Panc1 (cell line): ENCODE results near the gene TMTC3. TPM values are rescaled to one million over a fixed set of nuclear protein-coding genes. Genes with fewer than 3 reads are reported as not detected.

ENCODE experiments used
- ATAC-seq: fragments of 200-7000 bp; cut with Tn5 transposase; 2 replicates; pipeline ENCODE4 v1.9.1; 2020; ENCODE audit warnings: mild to moderate bottlenecking, moderate library complexity
- BruUV-seq: library from RNA; stranded (reverse); fragments of 400-500 nt; replicated peaks from 2 replicates; lab custom pipeline; 2021; lab: Mats Ljungman, UMichigan
- CTCF ChIA-PET: fragments of 300-600 bp; sonication (Branson Sonifier 250); formaldehyde crosslinking; loops from one replicate; lab custom pipeline; 2022; ENCODE audit warnings: antibody characterized with exemption; lab: Charles Lee
- POLR2A ChIA-PET: fragments of 300-600 bp; sonication (Branson Sonifier 250); formaldehyde crosslinking; loops from one replicate; lab custom pipeline; 2022; ENCODE audit warnings: antibody characterized with exemption; lab: Charles Lee
- DNase-seq: peaks from one replicate; pipeline ENCODE4 v3.0.0-alpha.2; 2010; ENCODE audit warnings: low read depth, low spot score
- H3K27ac ChIP-seq: 2 replicates; pipeline ENCODE4 v1.5.1; 2011; ENCODE audit warnings: mild to moderate bottlenecking, low read length, inconsistent platforms
- H3K27me3 ChIP-seq: fragments of 200-500 bp; sonication (Bioruptor generic); 2 replicates; pipeline ENCODE4 v1.6.0; 2014; ENCODE audit warnings: low read length, inconsistent platforms; ENCODE audit not compliant: control insufficient read depth, insufficient read depth
- H3K36me3 ChIP-seq: fragments of 200-500 bp; sonication (Bioruptor generic); 2 replicates; pipeline ENCODE4 v1.5.1; 2014; ENCODE audit warnings: inconsistent platforms, mild to moderate bottlenecking, low read length, moderate library complexity; ENCODE audit not compliant: control insufficient read depth, insufficient read depth
- H3K4me1 ChIP-seq: 2 replicates; pipeline ENCODE4 v1.5.1; 2011; ENCODE audit warnings: inconsistent platforms, mild to moderate bottlenecking, low read length, moderate library complexity; ENCODE audit not compliant: control insufficient read depth, insufficient read depth
- H3K4me3 ChIP-seq, 2 experiments: 2 replicates each; pipeline ENCODE4 v1.5.1; 2011 to 2012; ENCODE audit warnings: low read depth in 2 of 2, low read length in 2 of 2, mild to moderate bottlenecking in 2 of 2, inconsistent platforms in 1 of 2, moderate library complexity in 1 of 2
- H3K9me3 ChIP-seq: fragments of 200-500 bp; sonication (Bioruptor generic); 2 replicates; pipeline ENCODE4 v1.5.1; 2014; ENCODE audit warnings: low read depth, mild to moderate bottlenecking, inconsistent platforms, low read length, moderate library complexity; ENCODE audit not compliant: control insufficient read depth, insufficient read depth
- POLR2AphosphoS5 ChIP-seq: IDR thresholded peaks from 2 replicates; pipeline ENCODE4 v1.6.1; 2012; ENCODE audit warnings: mild to moderate bottlenecking, low read depth, low read length, moderate library complexity
- REST ChIP-seq, 2 experiments: IDR thresholded peaks; 2 replicates each; pipeline ENCODE4 v1.6.1; 2011 to 2012; ENCODE audit warnings: low read depth in 2 of 2, control low read depth in 1 of 2, low read length in 1 of 2, mild to moderate bottlenecking in 1 of 2, moderate library complexity in 1 of 2; ENCODE audit not compliant: insufficient read depth in 1 of 2
- SIN3A ChIP-seq: IDR thresholded peaks from 2 replicates; pipeline ENCODE4 v1.6.1; 2012; ENCODE audit warnings: low read depth, mild to moderate bottlenecking, low read length, moderate library complexity, borderline replicate concordance; ENCODE audit not compliant: insufficient read depth
- TCF7L2 ChIP-seq: IDR thresholded peaks from 2 replicates; pipeline ENCODE4 v1.6.1; 2011; ENCODE audit warnings: mild to moderate bottlenecking, low read depth, low read length, inconsistent platforms
- in situ Hi-C: cut with HindIII; loops from 2 replicates; pipeline ENCODE4 v1.10.0; 2016; ENCODE audit warnings: low sequenced_read_pairs, low pct_unique_long_range_greater_than_20kb
- intact Hi-C: fragments of 100-400 bp; cut with micrococcal nuclease; formaldehyde crosslinking; loops from one replicate; pipeline ENCODE4 v1.10.0; 2022; ENCODE audit not compliant: unreplicated experiment
- total RNA-seq: library from RNA; stranded (reverse); gene quantifications from one replicate; pipeline ENCODE4 v1.2.1, GENCODE V29; 2021; ENCODE audit not compliant: unreplicated experiment
- TF ChIP-seq, protein P1 (sequence below): fragments of 450-650 bp; IDR thresholded peaks from 2 replicates; pipeline ENCODE4 v1.5.1; 2017; ENCODE audit warnings: mild to moderate bottlenecking

The TMTC3 gene
- total RNA-seq, 1 experiment from 2014 or later, result 21.6 TPM

GRCh38 chr12:88200029-88200428 is 57.9 kb downstream of the TMTC3 start:
- DNase-seq (no peak), ATAC-seq (no peak)
- no peak for TF ChIP-seq POLR2AphosphoS5
- TF ChIP-seq TCF7L2, result no peak
- no peak for TF ChIP-seq REST (IDR thresholded peaks at IDR 0.05; ENCODE audit: insufficient read depth in 1 of 2, low read depth in 2 of 2, low read length in 1 of 2)
- TF ChIP-seq, protein P1, sequence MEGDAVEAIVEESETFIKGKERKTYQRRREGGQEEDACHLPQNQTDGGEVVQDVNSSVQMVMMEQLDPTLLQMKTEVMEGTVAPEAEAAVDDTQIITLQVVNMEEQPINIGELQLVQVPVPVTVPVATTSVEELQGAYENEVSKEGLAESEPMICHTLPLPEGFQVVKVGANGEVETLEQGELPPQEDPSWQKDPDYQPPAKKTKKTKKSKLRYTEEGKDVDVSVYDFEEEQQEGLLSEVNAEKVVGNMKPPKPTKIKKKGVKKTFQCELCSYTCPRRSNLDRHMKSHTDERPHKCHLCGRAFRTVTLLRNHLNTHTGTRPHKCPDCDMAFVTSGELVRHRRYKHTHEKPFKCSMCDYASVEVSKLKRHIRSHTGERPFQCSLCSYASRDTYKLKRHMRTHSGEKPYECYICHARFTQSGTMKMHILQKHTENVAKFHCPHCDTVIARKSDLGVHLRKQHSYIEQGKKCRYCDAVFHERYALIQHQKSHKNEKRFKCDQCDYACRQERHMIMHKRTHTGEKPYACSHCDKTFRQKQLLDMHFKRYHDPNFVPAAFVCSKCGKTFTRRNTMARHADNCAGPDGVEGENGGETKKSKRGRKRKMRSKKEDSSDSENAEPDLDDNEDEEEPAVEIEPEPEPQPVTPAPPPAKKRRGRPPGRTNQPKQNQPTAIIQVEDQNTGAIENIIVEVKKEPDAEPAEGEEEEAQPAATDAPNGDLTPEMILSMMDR, result no peak
- no peak for TF ChIP-seq SIN3A
- H3K27me3 ChIP-seq, result no peaks in the 10 kb centered on the region
- no TSS peak for BruUV-seq
- in situ Hi-C loops, result no loop called here
- H3K9me3 ChIP-seq, result no peaks in the 10 kb centered on the region
- intact Hi-C loops, result no loop called here
- no peak overlapping the region for H3K27ac ChIP-seq
- CTCF ChIA-PET, result no interaction called here
- H3K4me3 ChIP-seq, result no peak overlapping the region
- no peaks in the 10 kb centered on the region; the same call in 1 of the 2 replicates for H3K36me3 ChIP-seq
- POLR2A ChIA-PET, result no interaction called here
- H3K4me1 ChIP-seq, result no peaks in the 10 kb centered on the region

DNA sequence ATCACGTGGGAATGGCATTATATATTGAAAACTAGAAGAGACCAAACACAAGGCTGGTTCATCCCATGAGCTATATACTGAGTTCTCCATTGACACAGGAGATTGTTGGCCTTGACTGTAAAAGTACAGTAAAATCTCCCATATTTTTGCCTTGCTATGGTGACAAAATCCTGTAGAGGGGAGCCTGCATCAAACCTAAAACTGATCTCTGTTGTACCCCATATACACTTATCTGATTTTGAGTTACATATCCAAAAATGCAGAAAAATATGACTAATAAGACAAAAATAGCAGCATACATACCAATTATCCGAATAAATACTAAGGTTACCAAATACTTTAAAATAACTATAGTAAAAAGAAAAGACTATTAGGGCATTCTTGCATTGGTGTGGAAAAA is 60.4 kb downstream of the TMTC3 start:
- CTCF ChIA-PET, result no interaction called here
- in situ Hi-C loops, result no loop called here

More for the DNA sequence above, 60.4 kb downstream of the TMTC3 start:
- Histone ChIP-seq H3K27me3 (no peaks in the 10 kb centered on the region), H3K9me3 (no peaks in the 10 kb centered on the region), H3K36me3 (no peaks in the 10 kb centered on the region), H3K27ac (no peak overlapping the region), H3K4me3 (no peak overlapping the region), H3K4me1 (no peaks in the 10 kb centered on the region)
- ATAC-seq (no peak), DNase-seq (no peak)
- POLR2A ChIA-PET, result no interaction called here
- TF ChIP-seq REST (IDR thresholded peaks at IDR 0.05; ENCODE audit: insufficient read depth in 1 of 2, low read depth in 2 of 2, low read length in 1 of 2) (no peak), POLR2AphosphoS5 (no peak), SIN3A (no peak), TCF7L2 (no peak)
- TF ChIP-seq, protein P1, result no peak
- intact Hi-C loops, result no loop called here
- BruUV-seq, result no TSS peak
